ENCODE results near the gene DNAJC2. TPM values are rescaled to one million over a fixed set of nuclear protein-coding genes. Genes with fewer than 3 reads are reported as not detected.
A peak's percentile ranks its signal among the peaks of the same experiment; 100 is the strongest.
"Not testable (repeated sequence)": the region's sequence is repeated elsewhere in the genome, so short reads cannot be mapped to it uniquely, and the experiment has no call there.

DNAJC2 gene
- total RNA-seq, 1 experiment from 2014 or later = 32.4 TPM

DNA sequence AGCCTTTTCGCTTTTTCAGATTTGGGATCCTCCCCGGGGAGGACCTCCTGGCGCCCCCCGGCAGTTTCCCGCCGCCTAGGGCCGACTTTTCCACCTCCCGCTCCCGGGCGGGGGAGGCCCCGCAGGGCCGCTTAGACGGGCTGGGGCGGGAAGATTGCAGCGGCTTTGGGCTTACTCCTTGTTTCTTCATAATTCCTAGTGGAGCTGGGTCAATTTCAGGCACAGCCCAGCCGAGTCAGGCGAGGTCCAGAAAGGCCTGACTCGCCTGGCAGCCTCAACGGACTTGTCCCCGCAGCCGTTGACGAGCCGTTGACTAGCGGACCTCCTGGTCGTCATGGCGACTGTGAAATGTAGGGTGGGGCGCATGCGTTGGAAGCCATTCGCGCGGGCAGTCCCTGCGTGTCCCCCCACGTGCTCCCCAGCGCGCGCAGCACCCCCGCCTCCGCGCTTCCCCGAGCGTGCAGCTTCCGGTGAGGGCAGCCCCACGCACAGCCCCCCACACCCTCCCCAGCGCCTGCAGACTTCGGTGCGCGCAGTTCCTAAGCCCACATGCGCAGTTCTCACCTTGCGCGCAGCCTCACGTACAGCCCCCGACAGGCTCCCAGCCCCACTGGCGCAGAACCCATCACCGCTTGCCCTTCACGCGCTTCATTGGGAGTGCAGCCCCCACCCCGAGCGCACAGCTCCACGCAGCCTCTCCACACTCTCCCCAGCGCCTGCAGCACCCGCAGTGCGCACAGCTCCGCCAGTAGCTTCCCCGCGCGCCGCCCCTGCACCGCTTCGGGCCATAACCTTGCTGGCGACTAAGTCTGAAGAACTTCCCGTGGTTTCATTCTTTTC lies 64.4 kb downstream of the DNAJC2 start:
- peak; percentile 90 for DNase-seq (ENCODE audit: low spot score)
- in situ Hi-C loops (cut with HindIII; ENCODE audit: low sequenced_read_pairs) = not testable (repeated sequence)

DNA sequence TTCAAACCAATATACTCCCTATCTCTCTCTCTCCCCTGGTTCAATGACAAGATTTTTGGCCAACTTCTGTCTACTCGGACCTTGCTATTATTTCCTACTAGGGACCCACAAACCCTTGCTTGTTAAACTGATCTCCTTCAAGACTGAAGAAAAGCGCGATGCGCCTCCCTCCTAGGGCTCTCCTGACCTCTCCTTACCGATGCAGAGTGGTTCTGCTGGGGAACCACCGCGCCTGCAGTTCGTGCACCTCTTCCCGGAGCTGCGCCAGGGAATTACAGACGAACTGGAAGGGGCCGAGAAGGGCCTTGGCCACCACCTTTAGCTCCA lies 65.0 kb downstream of the DNAJC2 start:
- in situ Hi-C loops (cut with HindIII; ENCODE audit: low sequenced_read_pairs) = not testable (repeated sequence)
- peak; percentile 62 for DNase-seq (ENCODE audit: low spot score)

DNA sequence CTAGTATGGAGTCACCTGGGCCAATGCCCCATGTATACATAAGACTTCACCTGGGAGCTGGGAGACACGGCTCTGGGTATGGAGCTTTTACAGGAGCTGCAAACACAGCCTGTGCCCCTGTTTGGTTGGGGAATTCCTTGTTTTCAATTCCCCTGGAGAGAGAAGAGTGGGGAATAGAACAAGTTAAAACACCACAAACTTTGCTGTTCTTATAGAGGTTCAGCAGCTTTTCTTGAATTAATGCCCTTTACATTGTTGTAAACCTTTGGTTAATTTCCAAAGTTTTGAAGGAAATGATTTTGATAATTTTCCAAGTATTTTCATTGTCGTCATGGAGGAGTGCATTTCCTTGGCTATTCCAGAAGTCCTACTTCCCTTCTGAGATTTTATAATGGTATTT lies 66.4 kb downstream of the DNAJC2 start:
- in situ Hi-C loops (cut with HindIII; ENCODE audit: low sequenced_read_pairs) = not testable (repeated sequence)
- DNase-seq (ENCODE audit: low spot score) = peak; percentile 3

DNA sequence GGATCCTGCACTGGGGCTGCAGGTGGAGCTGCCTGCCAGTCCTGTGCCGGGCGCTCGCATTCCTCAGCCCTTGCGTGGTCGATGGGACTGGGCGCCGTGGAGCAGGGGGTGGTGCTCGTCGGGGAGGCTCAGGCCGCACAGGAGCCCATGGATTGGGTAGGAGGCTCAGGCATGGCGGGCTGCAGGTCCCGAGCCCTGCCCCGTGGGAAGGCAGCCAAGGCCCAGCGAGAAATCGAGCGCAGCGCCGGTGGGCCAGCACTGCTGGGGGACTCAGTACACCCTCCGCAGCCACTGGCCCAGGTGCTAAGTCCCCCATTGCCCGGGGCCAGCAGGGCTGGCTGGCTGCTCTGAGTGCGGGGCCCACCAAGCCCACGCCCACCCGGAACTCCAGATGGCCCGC lies 69.7 kb downstream of the DNAJC2 start:
- DNase-seq (ENCODE audit: low spot score); in situ Hi-C loops (cut with HindIII; ENCODE audit: low sequenced_read_pairs): not testable (repeated sequence)

DNA sequence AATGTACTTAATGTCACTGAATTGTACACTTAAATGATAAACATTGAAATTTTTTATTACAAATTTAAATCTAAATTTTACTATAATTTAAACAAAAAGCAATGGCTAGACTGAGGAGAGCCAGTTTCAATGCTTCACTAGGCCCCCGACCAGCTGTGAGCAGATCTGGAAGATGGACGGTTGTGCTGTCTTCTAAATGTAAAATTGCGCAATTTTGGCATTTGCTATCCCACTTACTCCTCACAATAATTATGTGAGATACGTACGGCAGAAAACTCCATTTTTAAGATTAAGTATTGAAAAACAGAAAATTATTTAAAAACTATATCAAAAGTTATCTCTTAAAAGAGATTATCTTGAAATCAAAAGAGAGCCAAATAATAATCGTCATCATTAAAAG lies 71.2 kb downstream of the DNAJC2 start:
- DNase-seq (ENCODE audit: low spot score); in situ Hi-C loops (cut with HindIII; ENCODE audit: low sequenced_read_pairs): not testable (repeated sequence)

DNA sequence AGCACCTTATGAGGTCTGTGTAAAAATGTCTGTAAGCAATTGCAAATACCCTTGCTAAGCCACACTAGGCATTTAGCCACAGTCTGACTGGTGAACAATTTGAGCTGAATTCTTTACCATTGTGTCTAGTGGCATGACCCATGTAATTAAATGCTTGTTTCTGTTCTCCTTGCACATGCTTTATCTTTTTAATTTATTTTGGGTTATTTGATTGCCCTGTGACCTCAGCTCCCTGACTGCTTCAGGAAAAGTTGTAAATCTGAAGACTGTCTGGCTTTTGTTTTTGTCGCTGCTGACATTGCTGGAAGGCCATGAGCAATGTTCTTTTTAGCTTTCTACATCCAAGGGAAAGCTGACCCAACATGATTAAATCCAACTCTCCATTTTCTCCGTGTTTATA lies 78.3 kb downstream of the DNAJC2 start:
- in situ Hi-C loops (cut with HindIII; ENCODE audit: low sequenced_read_pairs); DNase-seq (ENCODE audit: low spot score): not testable (repeated sequence)

DNA sequence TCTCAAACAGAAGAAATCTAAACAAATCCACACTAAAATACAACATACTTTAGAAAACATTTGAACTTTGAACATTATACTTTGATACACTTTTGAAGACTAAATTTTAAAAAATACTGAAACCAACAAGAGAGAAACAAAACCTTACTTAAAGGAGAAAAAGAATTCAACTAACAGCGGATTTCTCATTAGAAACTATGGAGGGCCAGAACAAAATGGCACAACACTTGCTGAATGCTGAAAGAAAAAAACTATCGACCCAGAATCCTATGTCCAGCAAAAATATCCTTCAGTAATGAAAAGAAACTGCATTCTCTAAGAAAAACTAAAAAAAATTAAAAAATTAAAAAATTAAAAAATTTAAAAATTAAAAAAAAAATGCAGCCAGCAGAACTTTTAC lies 80.5 kb downstream of the DNAJC2 start:
- DNase-seq (ENCODE audit: low spot score); in situ Hi-C loops (cut with HindIII; ENCODE audit: low sequenced_read_pairs): not testable (repeated sequence)

Other genes with a start within 250 kb of the DNAJC2 start
- gene NAPEPLD, start 195.7 kb downstream of the DNAJC2 start, total RNA-seq (2014; rRNA removed; shearing (Covaris generic)) = 5.0 and 5.8 TPM in 2 replicates
- gene PMPCB, start 47.3 kb downstream of the DNAJC2 start, total RNA-seq (2014; rRNA removed; shearing (Covaris generic)) = 123 and 157 TPM in 2 replicates
- 323 and 371 TPM in 2 replicates for gene PSMC2, start 2.9 kb upstream of the DNAJC2 start, total RNA-seq (2014; rRNA removed; shearing (Covaris generic))
- not detected in 2 replicates for gene SLC26A5, start 101.4 kb upstream of the DNAJC2 start, total RNA-seq (2014; rRNA removed; shearing (Covaris generic))